HG02943 (cell line): ENCODE results near the gene MFRP.

ENCODE experiments used
- ATAC-seq: cut with Tn5 transposase; IDR thresholded peaks from one replicate; pipeline ENCODE4 v1.9.1; 2021; ENCODE audit warnings: mild to moderate bottlenecking, low read depth, moderate library complexity; ENCODE audit not compliant: unreplicated experiment

The MFRP gene

GRCh38 chr11:119359365-119360214 lies 13.1 kb upstream of the MFRP start:
- no peak for ATAC-seq

DNA sequence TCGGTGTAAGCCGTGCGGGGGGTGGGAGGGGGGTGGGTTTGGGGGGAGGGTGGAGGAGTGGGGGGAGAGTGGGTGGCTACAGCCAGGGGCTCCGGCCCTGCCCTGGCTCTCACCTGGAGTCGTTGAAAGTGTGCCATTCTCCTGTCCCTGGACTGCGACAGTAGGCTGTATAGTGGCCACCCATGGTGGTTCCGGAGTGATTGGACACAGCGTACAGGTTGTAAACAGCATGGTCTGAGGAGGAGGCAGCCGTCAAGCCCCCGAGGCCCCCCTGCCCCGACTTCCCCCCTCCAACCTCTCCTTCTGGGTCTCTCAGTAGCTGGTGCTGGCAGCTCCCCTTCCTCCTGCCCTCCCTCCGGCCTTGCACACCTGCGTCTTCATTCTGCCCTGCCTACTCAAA lies 10.6 kb upstream of the MFRP start:
- no peak for ATAC-seq

GRCh38 chr11:119356349-119357031 lies 10.0 kb upstream of the MFRP start:
- ATAC-seq = peak; percentile 60

GRCh38 chr11:119355091-119355843 lies 8.8 kb upstream of the MFRP start:
- no peak for ATAC-seq

GRCh38 chr11:119352857-119353260 lies 6.4 kb upstream of the MFRP start:
- ATAC-seq = no peak

- ATAC-seq = no peak
Observed at GRCh38 chr11:119351232-119351631, 4.7 kb upstream of the MFRP start.

- no peak for ATAC-seq
Observed at GRCh38 chr11:119350302-119350701, 3.8 kb upstream of the MFRP start.

- ATAC-seq = no peak
Observed at GRCh38 chr11:119347940-119348605, 1.6 kb upstream of the MFRP start.

DNA sequence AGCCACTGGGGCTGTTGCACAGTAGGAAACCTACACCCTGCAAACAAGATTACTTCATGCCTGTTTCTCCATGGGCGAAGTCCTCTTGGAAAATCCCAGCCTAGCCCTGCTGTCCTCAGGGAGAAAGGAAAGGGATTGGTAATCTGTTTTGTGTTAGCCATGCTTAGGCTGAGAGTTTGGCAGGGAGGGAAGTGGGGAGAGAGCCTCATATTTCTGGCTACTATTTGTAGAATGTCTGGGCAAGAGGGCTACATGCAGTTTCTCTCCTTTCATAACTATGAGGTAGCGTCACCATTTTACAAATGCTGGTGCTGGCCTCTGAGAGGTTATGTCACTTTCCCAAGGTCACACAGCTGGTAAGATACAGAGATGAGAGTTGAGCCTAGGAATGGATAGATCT lies 737 bp upstream of the MFRP start:
- no peak for ATAC-seq

DNA sequence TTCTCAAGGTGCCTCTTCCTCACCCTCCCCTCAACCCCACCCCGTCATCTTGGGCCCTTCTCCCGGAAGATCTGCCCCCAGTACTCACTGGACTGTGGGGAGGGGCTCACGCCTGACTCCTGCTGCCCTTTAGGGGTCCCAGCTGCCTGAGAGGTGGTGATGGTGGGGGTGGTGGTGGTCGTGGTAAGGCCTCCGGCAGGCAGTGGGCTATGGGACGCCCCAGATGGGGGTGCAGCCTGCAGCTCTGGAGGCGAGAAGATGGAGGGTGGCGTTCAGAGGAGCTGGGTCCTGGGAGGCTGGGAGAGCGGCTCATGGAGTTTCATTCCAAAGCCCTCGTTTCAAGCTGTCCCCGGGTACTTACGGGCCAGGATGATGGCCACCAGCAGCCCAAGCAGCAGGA lies 820 bp downstream of the MFRP start:
- ATAC-seq = no peak

DNA sequence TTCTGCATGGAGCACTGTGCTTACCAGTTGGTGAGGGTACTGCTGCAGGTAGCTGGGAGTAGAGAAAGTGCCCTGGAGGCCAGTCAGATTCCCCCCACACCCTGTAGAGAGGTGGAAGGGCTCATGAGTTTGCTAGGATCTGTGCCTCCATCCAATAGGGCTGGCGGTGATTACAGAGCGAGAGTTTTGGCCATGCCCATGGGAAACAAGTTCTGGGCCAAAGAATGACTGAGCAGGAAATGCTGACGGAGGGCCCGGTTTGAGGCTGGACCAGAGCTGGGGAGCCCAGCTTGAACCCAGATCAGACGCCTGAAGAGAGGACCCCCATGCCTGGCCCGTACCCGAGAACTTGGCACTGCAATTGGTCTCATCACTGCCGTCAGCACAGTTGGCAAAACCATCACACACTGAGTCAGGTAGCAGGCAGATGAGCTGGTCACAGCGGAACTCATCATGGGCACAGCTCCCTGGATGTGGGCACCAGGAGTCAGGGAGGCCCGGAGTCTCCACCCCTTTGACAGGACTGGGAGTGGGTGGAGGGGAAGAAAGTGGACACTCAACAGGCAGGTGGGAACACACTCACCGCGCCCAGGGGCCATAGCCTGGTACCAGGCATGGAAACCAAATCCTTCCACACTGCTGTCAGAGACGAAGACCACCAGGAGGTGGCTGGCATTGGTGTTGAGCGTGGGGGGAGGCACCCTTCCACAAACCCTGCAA lies 2.1 kb downstream of the MFRP start:
- ATAC-seq = no peak

GRCh38 chr11:119343726-119344125 lies 2.8 kb downstream of the MFRP start:
- no peak for ATAC-seq

- ATAC-seq = no peak
Observed at GRCh38 chr11:119342362-119343130, 4.0 kb downstream of the MFRP start.

DNA sequence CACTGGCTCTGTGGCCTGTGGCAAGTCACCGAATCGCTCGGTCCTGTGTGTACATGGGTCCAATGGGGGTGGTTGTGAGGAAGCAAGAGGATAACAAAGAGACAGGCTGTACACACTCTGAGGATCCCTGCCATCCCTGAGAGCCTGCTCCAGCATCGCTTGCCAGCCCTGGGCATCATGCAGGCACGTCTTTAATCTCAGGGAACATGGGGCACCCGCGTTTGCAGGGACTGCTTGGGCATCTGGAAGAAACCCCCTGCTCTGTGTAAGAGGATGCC lies 4.5 kb downstream of the MFRP start:
- no peak for ATAC-seq

DNA sequence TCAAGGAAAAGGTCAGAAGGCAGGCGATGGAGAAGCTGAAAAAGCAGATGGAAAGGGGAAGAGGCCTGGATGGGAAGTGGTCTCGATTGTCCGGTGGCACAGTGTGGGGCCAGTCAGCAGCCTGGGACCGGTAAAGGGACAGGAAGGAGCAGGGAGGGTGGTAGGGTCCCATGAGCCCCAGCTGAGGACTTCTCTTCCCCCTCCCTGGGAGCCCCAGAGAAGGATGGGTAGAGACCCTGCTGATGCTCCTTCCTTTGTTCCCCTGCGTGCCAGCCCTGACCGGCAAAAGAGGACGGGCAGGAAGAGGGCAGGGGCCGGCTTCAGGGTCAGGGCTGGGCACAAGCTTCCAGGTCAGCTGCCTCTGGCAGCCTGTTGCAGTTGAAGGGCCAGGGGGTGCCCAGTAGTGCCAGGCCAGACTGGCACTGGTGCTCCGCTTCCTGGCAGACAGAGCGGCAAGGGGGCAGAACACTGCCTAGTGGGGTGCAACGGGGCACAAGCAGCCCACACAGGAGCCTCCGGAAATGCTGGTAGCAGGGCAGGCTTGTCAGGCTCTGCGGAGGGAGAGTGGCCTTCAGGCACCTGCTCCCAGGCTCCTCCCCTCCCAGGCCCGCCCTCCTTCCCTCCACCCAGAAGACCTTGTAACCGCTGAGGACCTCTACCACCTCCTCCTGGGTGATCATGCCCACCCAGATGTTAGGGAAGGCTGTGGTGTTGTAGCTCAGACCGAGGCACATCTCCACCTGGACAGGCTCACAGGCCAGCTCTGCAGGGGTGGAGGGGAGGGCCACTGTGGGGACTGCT lies 5.1 kb downstream of the MFRP start:
- no peak for ATAC-seq

DNA sequence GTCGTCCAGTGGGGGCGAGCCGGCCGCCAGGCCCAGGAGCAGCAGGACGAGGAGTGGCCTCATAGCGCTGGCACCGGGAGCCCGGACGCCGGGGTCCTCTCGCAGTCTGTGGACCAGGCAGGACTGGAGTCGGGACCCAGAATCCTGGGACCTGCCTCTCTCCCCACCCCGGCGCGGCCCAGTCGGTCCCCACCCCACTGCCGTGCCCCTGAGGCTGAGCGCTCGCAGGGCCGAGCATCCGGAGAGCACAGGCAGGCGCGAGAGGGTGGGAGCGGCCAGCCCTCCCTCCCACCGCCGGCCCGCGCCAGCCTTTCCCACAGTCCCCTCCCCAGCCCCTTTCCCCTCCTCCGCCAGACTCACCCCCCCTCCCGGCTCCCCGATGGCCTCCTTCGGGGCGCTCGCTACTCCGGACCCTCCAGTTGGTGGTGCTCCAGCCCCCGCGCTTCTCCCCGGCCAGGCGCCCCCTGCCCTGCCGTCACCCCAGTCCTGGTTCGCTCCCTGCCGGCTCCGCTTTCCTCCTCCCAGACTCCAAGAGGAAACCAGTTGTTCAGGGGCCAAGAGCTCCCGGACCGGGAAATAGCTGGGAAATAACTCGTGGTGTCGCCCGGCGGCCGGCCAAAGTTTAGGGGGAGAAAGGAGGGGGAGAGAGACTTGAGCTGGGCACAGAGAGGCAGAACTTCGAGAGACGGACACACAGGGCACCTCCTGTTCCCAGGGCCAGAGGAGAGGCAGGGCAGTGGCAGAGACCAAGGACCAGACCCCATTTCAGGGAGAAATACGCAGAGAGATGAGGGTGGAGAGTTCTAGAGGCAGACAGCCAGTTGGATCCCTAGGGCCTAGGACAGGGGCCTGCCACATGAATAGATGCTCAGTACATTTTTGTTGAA lies 5.9 kb downstream of the MFRP start, which contains the start of gene C1QTNF5:
Gene C1QTNF5 (minus strand): TSS at position 549 of the 887 bp plus-strand sequence. CDS start 486 bp downstream, at position 63.
- ATAC-seq = no peak

- no peak for ATAC-seq
Observed at GRCh38 chr11:119339589-119340334, 6.7 kb downstream of the MFRP start.
